ENCODE measurements around the gene CRTAC1.

DNA sequence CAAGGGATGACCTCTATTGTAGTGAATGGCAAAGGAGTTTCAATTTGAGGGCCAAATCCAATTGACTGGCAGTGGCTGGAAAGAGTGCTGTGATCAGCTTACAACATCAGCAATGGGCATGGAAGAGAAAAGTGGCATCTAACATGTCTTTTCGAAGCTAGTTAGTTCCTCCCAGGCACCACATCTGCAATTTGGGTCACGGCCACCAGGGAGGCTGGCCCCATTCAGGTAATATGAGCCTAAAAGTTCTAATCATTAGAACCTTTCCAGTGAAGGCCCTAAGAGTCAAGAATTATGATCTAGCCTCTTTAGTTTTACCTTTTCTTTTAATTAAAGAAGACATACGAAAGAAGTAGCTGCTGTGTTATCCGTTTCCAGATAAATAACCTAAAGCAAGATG, 17.3 kb downstream of the CRTAC1 start:
- TF ChIP-seq, protein P1, sequence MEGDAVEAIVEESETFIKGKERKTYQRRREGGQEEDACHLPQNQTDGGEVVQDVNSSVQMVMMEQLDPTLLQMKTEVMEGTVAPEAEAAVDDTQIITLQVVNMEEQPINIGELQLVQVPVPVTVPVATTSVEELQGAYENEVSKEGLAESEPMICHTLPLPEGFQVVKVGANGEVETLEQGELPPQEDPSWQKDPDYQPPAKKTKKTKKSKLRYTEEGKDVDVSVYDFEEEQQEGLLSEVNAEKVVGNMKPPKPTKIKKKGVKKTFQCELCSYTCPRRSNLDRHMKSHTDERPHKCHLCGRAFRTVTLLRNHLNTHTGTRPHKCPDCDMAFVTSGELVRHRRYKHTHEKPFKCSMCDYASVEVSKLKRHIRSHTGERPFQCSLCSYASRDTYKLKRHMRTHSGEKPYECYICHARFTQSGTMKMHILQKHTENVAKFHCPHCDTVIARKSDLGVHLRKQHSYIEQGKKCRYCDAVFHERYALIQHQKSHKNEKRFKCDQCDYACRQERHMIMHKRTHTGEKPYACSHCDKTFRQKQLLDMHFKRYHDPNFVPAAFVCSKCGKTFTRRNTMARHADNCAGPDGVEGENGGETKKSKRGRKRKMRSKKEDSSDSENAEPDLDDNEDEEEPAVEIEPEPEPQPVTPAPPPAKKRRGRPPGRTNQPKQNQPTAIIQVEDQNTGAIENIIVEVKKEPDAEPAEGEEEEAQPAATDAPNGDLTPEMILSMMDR (IDR thresholded peaks at IDR 0.05), result no peak
- no peak for TF ChIP-seq EP300 (IDR thresholded peaks at IDR 0.05)
- no peak for TF ChIP-seq SREBF2 (IDR thresholded peaks at IDR 0.05)
- no peak for TF ChIP-seq NR3C1 (IDR thresholded peaks at IDR 0.05)
- TF ChIP-seq, protein P2, sequence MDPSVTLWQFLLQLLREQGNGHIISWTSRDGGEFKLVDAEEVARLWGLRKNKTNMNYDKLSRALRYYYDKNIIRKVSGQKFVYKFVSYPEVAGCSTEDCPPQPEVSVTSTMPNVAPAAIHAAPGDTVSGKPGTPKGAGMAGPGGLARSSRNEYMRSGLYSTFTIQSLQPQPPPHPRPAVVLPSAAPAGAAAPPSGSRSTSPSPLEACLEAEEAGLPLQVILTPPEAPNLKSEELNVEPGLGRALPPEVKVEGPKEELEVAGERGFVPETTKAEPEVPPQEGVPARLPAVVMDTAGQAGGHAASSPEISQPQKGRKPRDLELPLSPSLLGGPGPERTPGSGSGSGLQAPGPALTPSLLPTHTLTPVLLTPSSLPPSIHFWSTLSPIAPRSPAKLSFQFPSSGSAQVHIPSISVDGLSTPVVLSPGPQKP (IDR thresholded peaks at IDR 0.05; ENCODE audit: low read depth, low read length), result no peak
- TF ChIP-seq PHF8 (IDR thresholded peaks at IDR 0.05; ENCODE audit: borderline replicate concordance, low read depth), result no peak
- TF ChIP-seq POLR2A (IDR thresholded peaks at IDR 0.05; ENCODE audit: low read length), result no peak
- TF ChIP-seq RCOR1 (IDR thresholded peaks at IDR 0.05; ENCODE audit: low read depth, low read length), result no peak
- TF ChIP-seq, protein P3, sequence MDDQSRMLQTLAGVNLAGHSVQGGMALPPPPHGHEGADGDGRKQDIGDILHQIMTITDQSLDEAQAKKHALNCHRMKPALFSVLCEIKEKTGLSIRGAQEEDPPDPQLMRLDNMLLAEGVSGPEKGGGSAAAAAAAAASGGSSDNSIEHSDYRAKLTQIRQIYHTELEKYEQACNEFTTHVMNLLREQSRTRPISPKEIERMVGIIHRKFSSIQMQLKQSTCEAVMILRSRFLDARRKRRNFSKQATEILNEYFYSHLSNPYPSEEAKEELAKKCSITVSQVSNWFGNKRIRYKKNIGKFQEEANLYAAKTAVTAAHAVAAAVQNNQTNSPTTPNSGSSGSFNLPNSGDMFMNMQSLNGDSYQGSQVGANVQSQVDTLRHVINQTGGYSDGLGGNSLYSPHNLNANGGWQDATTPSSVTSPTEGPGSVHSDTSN (IDR thresholded peaks at IDR 0.05), result no peak
- TF ChIP-seq, protein P4, sequence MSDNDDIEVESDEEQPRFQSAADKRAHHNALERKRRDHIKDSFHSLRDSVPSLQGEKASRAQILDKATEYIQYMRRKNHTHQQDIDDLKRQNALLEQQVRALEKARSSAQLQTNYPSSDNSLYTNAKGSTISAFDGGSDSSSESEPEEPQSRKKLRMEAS (IDR thresholded peaks at IDR 0.05), result no peak
- TF ChIP-seq, protein P5, sequence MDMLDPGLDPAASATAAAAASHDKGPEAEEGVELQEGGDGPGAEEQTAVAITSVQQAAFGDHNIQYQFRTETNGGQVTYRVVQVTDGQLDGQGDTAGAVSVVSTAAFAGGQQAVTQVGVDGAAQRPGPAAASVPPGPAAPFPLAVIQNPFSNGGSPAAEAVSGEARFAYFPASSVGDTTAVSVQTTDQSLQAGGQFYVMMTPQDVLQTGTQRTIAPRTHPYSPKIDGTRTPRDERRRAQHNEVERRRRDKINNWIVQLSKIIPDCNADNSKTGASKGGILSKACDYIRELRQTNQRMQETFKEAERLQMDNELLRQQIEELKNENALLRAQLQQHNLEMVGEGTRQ (IDR thresholded peaks at IDR 0.05), result no peak

All from A549 (cell line).